Transverse colon (tissue), 4 donors: ENCODE data around the gene SNTG2. TPM values are rescaled to one million over a fixed set of nuclear protein-coding genes. Genes with fewer than 3 reads are reported as not detected.
"Not testable (repeated sequence)": the region's sequence is repeated elsewhere in the genome, so short reads cannot be mapped to it uniquely, and the experiment has no call there.

ENCODE experiments used
- DNase-seq: peaks from one replicate; pipeline ENCODE4 v3.0.0-alpha.2; 2019
- H3K27ac ChIP-seq, 4 donors: fragments of 200-600 bp; sonication (generic); 2 replicates each; pipeline ENCODE4 v1.5.1; 2016 to 2018; ENCODE audit warnings: inconsistent platforms in 4 of 4
- H3K27me3 ChIP-seq: fragments of 200-600 bp; sonication (generic); 2 replicates; pipeline ENCODE4 v1.5.1; 2017; ENCODE audit warnings: inconsistent platforms
- H3K36me3 ChIP-seq, 4 donors: fragments of 200-600 bp; sonication (generic); 2 replicates each; pipeline ENCODE4 v1.5.1; 2017 to 2019; ENCODE audit warnings: inconsistent platforms in 4 of 4
- H3K4me1 ChIP-seq, 4 donors: fragments of 200-600 bp; sonication (generic); 2 replicates each; pipeline ENCODE4 v1.5.1; 2017 to 2020; ENCODE audit warnings: inconsistent platforms in 4 of 4
- H3K4me3 ChIP-seq, 4 donors: fragments of 200-600 bp; sonication (generic); 1 replicate in 1 of 4; 2 replicates in 3 of 4; pipeline versions ENCODE4 v1.5.1 to v1.6.1; 2017 to 2019; ENCODE audit warnings: inconsistent platforms in 4 of 4
- H3K9me3 ChIP-seq, 2 donors: fragments of 200-600 bp; sonication (generic); 2 replicates each; pipeline ENCODE4 v1.5.1; 2017 to 2019; ENCODE audit warnings: inconsistent platforms in 2 of 2
- EP300 ChIP-seq: sonication (generic); formaldehyde crosslinking; IDR thresholded peaks from one replicate; pipeline ENCODE4 v1.6.1; 2017; ENCODE audit warnings: antibody characterized with exemption, low read depth
- POLR2A ChIP-seq: fragments of 450-650 bp; IDR thresholded peaks from one replicate; pipeline ENCODE4 v1.6.1; 2016; ENCODE audit warnings: antibody characterized with exemption, mild to moderate bottlenecking, moderate library complexity
- POLR2AphosphoS5 ChIP-seq, 3 donors: sonication (generic); formaldehyde crosslinking; IDR thresholded peaks; one replicate each; pipeline ENCODE4 v1.6.1; 2016; ENCODE audit warnings: antibody characterized with exemption in 3 of 3
- WGBS, 2 donors: methylation state at CpG; one replicate each; pipeline ENCODE4 v1.1.5; 2018; ENCODE audit warnings: low coverage in 1 of 2; 5-methylcytosine and 5-hydroxymethylcytosine counted together
- in situ Hi-C, 4 donors: fragments of 200-750 bp; cut with MboI; loops; one replicate each; pipeline versions ENCODE4 v1.15.0 to v1.15.1; 2017; ENCODE audit warnings: low sequenced_read_pairs in 3 of 4, low pct_ligation_motif_present in 1 of 4, low pct_unique_long_range_greater_than_20kb in 1 of 4
- intact Hi-C: fragments of 100-400 bp; cut with DNase I; formaldehyde crosslinking; loops from one replicate; pipeline ENCODE4 v1.15.1; 2023; ENCODE audit warnings: low total_unique reads
- total RNA-seq, 4 donors: library from RNA; depleted of rRNA; stranded (reverse); fragments of >200 nt; gene quantifications; one replicate each; pipeline ENCODE4 v1.1.0, GENCODE V29; 2016
- TF ChIP-seq, protein P1 (sequence below), 5 experiments: fragments of 200-600 bp in 3 of 5; fragments of 450-650 bp in 2 of 5; sonication (generic) in 3 of 5; IDR thresholded peaks; 1 replicate in 2 of 5; 2 replicates in 3 of 5; pipeline ENCODE4 v1.5.1; 2016 to 2017; ENCODE audit warnings: antibody characterized with exemption in 5 of 5, inconsistent platforms in 3 of 5, mild to moderate bottlenecking in 2 of 5, moderate library complexity in 1 of 5

SNTG2 gene
- total RNA-seq, 4 donors from 2014 or later, result 0.55 to 4.9 (median 1.5) TPM

GRCh38 chr2:905091-905832 is 45.4 kb upstream of the SNTG2 start:
- H3K4me3 ChIP-seq, result no peak overlapping the region
- no peaks in the 10 kb centered on the region for H3K4me1 ChIP-seq
- H3K36me3 ChIP-seq, result no peaks in the 10 kb centered on the region
- H3K27ac ChIP-seq, result no peak overlapping the region
- TF ChIP-seq POLR2AphosphoS5 (IDR thresholded peaks at IDR 0.05), result no peak
- TF ChIP-seq, protein P1, sequence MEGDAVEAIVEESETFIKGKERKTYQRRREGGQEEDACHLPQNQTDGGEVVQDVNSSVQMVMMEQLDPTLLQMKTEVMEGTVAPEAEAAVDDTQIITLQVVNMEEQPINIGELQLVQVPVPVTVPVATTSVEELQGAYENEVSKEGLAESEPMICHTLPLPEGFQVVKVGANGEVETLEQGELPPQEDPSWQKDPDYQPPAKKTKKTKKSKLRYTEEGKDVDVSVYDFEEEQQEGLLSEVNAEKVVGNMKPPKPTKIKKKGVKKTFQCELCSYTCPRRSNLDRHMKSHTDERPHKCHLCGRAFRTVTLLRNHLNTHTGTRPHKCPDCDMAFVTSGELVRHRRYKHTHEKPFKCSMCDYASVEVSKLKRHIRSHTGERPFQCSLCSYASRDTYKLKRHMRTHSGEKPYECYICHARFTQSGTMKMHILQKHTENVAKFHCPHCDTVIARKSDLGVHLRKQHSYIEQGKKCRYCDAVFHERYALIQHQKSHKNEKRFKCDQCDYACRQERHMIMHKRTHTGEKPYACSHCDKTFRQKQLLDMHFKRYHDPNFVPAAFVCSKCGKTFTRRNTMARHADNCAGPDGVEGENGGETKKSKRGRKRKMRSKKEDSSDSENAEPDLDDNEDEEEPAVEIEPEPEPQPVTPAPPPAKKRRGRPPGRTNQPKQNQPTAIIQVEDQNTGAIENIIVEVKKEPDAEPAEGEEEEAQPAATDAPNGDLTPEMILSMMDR (IDR thresholded peaks at IDR 0.05), result no peak
- TF ChIP-seq EP300, result no peak
- no peak for TF ChIP-seq POLR2A
- DNase-seq, result no peak
- H3K27me3 ChIP-seq, result no peaks in the 10 kb centered on the region
- H3K9me3 ChIP-seq, result no peaks in the 10 kb centered on the region
- in situ Hi-C loops, result no loop called here
- intact Hi-C loops, result no loop called here
- WGBS, 2 donors, result 75% methylated on average over 12 of the region's 12 CpGs; no CpG with 5 or more reads in 1 of the 2 donors

- intact Hi-C loops (no loop called here), in situ Hi-C loops (no loop called here)
- H3K4me1 ChIP-seq, result no peaks in the 10 kb centered on the region
- DNase-seq, result no peak
- H3K9me3 ChIP-seq, result no peaks in the 10 kb centered on the region
- no peak overlapping the region for H3K27ac ChIP-seq
- no peaks in the 10 kb centered on the region for H3K36me3 ChIP-seq
- H3K4me3 ChIP-seq, result no peak overlapping the region
- TF ChIP-seq POLR2AphosphoS5 (IDR thresholded peaks at IDR 0.05) (no peak), EP300 (no peak)
- TF ChIP-seq, protein P1 (IDR thresholded peaks at IDR 0.05), result no peak
- 77 to 90% methylated on average over 2 to 5 of the region's 5 CpGs for WGBS, 2 donors
- no peaks in the 10 kb centered on the region for H3K27me3 ChIP-seq
These were observed 44.9 kb upstream of the SNTG2 start for GRCh38 chr2:905833-906140.

GRCh38 chr2:907706-908105 is 42.9 kb upstream of the SNTG2 start:
- intact Hi-C loops, result no loop called here
- no peak for DNase-seq
- H3K4me1 ChIP-seq, result no peaks in the 10 kb centered on the region
- no peaks in the 10 kb centered on the region for H3K27me3 ChIP-seq
- in situ Hi-C loops, result no loop called here
- H3K9me3 ChIP-seq, result no peaks in the 10 kb centered on the region
- no peak overlapping the region for H3K27ac ChIP-seq
- TF ChIP-seq EP300 (no peak), POLR2A (no peak), POLR2AphosphoS5 (IDR thresholded peaks at IDR 0.05) (no peak)
- TF ChIP-seq, protein P1 (IDR thresholded peaks at IDR 0.05), result no peak
- 63 to 79% methylated on average over 5 to 7 of the region's 7 CpGs for WGBS, 2 donors
- no peaks in the 10 kb centered on the region for H3K36me3 ChIP-seq
- H3K4me3 ChIP-seq, result no peak overlapping the region

- no peak for DNase-seq
- H3K27me3 ChIP-seq, result no peaks in the 10 kb centered on the region
- H3K9me3 ChIP-seq, result no peaks in the 10 kb centered on the region
- H3K27ac ChIP-seq, result no peak overlapping the region
- 83 to 87% methylated on average over 3 to 4 of the region's 4 CpGs for WGBS, 2 donors
- H3K36me3 ChIP-seq, result no peaks in the 10 kb centered on the region
- in situ Hi-C loops, result no loop called here
- no peaks in the 10 kb centered on the region for H3K4me1 ChIP-seq
- intact Hi-C loops, result no loop called here
- no peak for TF ChIP-seq POLR2AphosphoS5 (IDR thresholded peaks at IDR 0.05)
- TF ChIP-seq, protein P1 (IDR thresholded peaks at IDR 0.05), result no peak
- no peak for TF ChIP-seq POLR2A
- TF ChIP-seq EP300, result no peak
- no peak overlapping the region for H3K4me3 ChIP-seq
These were observed 42.1 kb upstream of the SNTG2 start for GRCh38 chr2:908568-908967.

DNA sequence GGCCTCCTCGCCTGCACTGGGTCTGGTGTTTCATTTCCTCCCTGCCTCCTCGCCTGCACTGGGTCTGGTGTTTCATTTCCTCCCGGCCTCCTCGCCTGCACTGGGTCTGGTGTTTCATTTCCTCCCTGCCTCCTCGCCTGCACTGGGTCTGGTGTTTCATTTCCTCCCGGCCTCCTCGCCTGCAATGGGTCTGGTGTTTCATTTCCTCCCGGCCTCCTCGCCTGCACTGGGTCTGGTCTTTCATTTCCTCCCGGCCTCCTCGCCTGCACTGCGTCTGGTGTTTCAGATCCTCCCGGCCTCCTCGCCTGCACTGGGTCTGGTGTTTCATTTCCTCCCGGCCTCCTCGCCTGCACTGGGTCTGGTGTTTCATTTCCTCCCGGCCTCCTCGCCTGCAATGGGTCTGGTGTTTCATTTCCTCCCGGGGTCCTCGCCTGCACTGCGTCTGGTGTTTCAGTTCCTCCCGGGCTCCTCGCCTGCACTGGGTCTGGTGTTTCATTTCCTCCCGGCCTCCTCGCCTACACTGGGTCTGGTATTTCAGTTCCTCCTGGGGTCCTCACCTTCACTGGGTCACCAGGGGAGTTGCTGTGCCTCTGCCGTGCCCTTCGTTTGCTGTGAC is 40.8 kb upstream of the SNTG2 start:
- H3K27me3 ChIP-seq, H3K4me3 ChIP-seq, H3K4me1 ChIP-seq, H3K9me3 ChIP-seq, DNase-seq, intact Hi-C loops, in situ Hi-C loops, H3K27ac ChIP-seq, H3K36me3 ChIP-seq: not testable (repeated sequence)
- WGBS, 2 donors, result 80 to 83% methylated on average over 12 to 27 of the region's 27 CpGs
